ENCODE measurements around the gene THTPA. TPM values are rescaled to one million over a fixed set of nuclear protein-coding genes. Genes with fewer than 3 reads are reported as not detected.

Gene THTPA
- total RNA-seq, 1 experiment from 2014 or later: 12.3 TPM

DNA sequence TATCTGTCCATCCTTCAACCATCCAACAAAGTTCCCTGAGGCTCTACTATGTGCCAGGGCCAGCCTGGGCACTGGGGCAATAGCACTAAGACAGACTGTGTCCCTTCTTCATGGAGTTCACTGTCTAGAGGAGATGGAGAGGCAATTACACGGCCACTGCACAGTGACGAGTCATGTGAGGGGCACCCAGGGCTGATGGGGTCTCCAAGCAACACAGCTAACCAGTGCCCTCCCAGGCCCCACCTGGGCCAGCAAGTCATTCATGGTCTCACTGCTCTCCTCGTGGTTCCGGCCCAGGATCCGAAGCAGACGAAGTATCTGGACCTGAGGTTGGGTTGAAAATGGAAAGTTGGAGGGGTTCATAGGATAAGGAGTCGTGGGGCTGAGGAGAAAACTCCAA, 8.8 kb downstream of the THTPA start:
- BruUV-seq (replicated peaks): no TSS peak
- intact Hi-C loops (cut with micrococcal nuclease; ENCODE audit: unreplicated experiment): no loop called here
- ChIA-PET POLR2A (ENCODE audit: low non-redundant PET) (no interaction called here), CTCF (no interaction called here)
- peaks cover 4% of the 10 kb centered on the region for H3K36me3 ChIP-seq (ENCODE audit: insufficient read depth, low read length, poor library complexity, severe bottlenecking)
- TF ChIP-seq CTCF (conservative IDR thresholded peaks at IDR 0.05; ENCODE audit: low read depth, low read length) (no peak), EZH2 (IDR thresholded peaks at IDR 0.05; ENCODE audit: borderline replicate concordance, low read depth, low read length, poor library complexity, severe bottlenecking) (no peak)
- no peak overlapping the region for H3K27ac ChIP-seq (ENCODE audit: low read depth, low read length, poor library complexity, severe bottlenecking)
- no peak overlapping the region for H3K4me3 ChIP-seq (ENCODE audit: low read depth, low read length, poor library complexity, severe bottlenecking)
- H3K27me3 ChIP-seq (replicated peaks; ENCODE audit: insufficient read depth, low read depth, low read length, poor library complexity): no peaks in the 10 kb centered on the region
- peaks cover 14% of the 10 kb centered on the region for H3K4me1 ChIP-seq (ENCODE audit: insufficient read depth, low read length, poor library complexity, severe bottlenecking)
- DNase-seq (ENCODE audit: low spot score): no peak
- H3K9me3 ChIP-seq (ENCODE audit: low read depth, low read length, poor library complexity, severe bottlenecking): no peaks in the 10 kb centered on the region

- no peak for TF ChIP-seq CTCF (conservative IDR thresholded peaks at IDR 0.05; ENCODE audit: low read depth, low read length)
- TF ChIP-seq EZH2 (IDR thresholded peaks at IDR 0.05; ENCODE audit: borderline replicate concordance, low read depth, low read length, poor library complexity, severe bottlenecking): no peak
- H3K4me3 ChIP-seq (ENCODE audit: low read depth, low read length, poor library complexity, severe bottlenecking): no peak overlapping the region
- no peak for DNase-seq (ENCODE audit: low spot score)
- H3K4me1 ChIP-seq (ENCODE audit: insufficient read depth, low read length, poor library complexity, severe bottlenecking): peaks cover 14% of the 10 kb centered on the region
- no peaks in the 10 kb centered on the region for H3K27me3 ChIP-seq (replicated peaks; ENCODE audit: insufficient read depth, low read depth, low read length, poor library complexity)
- ChIA-PET CTCF (no interaction called here), POLR2A (ENCODE audit: low non-redundant PET) (no interaction called here)
- H3K27ac ChIP-seq (ENCODE audit: low read depth, low read length, poor library complexity, severe bottlenecking): no peak overlapping the region
- H3K9me3 ChIP-seq (ENCODE audit: low read depth, low read length, poor library complexity, severe bottlenecking): no peaks in the 10 kb centered on the region
- no peaks in the 10 kb centered on the region for H3K36me3 ChIP-seq (ENCODE audit: insufficient read depth, low read length, poor library complexity, severe bottlenecking)
- no TSS peak for BruUV-seq (replicated peaks)
- intact Hi-C loops (cut with micrococcal nuclease; ENCODE audit: unreplicated experiment): no loop called here
These were observed 9.6 kb downstream of the THTPA start for GRCh38 chr14:23565626-23566025.

GRCh38 chr14:23566112-23566777, 10.2 kb downstream of the THTPA start:
- Histone ChIP-seq H3K9me3 (ENCODE audit: low read depth, low read length, poor library complexity, severe bottlenecking) (no peaks in the 10 kb centered on the region), H3K27me3 (replicated peaks; ENCODE audit: insufficient read depth, low read depth, low read length, poor library complexity) (no peaks in the 10 kb centered on the region), H3K27ac (ENCODE audit: low read depth, low read length, poor library complexity, severe bottlenecking) (no peak overlapping the region), H3K4me1 (ENCODE audit: insufficient read depth, low read length, poor library complexity, severe bottlenecking) (peaks cover 14% of the 10 kb centered on the region), H3K36me3 (ENCODE audit: insufficient read depth, low read length, poor library complexity, severe bottlenecking) (no peaks in the 10 kb centered on the region), H3K4me3 (ENCODE audit: low read depth, low read length, poor library complexity, severe bottlenecking) (peak overlapping the region; percentile 59)
- DNase-seq (ENCODE audit: low spot score): no peak
- BruUV-seq (replicated peaks): no TSS peak
- no peak for TF ChIP-seq EZH2 (IDR thresholded peaks at IDR 0.05; ENCODE audit: borderline replicate concordance, low read depth, low read length, poor library complexity, severe bottlenecking)
- POLR2A ChIA-PET (ENCODE audit: low non-redundant PET): no interaction called here
- intact Hi-C loops (cut with micrococcal nuclease; ENCODE audit: unreplicated experiment): no loop called here
- CTCF ChIA-PET: no interaction called here

DNA sequence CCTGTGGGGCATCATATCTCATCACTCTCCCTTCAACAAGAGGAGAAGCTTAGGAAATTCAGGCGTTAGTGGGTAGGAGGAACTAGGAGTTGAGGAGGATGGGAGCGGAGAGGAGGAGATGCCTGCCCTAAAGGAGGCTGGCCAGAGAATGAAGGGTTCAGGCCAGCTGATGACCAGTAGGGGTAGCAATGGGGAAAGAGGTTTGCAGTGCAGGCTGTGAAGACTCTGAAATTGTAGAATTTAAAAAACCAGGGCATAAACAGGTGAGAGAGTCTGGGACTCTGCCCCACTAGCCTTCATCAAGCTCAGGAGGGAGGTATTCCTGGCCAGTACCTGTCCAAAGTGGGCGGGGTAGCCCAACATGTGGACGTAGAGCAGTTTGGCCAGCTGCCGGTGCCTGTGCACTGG, 10.7 kb downstream of the THTPA start:
- TF ChIP-seq CTCF (conservative IDR thresholded peaks at IDR 0.05; ENCODE audit: low read depth, low read length) (no peak), EZH2 (IDR thresholded peaks at IDR 0.05; ENCODE audit: borderline replicate concordance, low read depth, low read length, poor library complexity, severe bottlenecking) (no peak)
- DNase-seq (ENCODE audit: low spot score): no peak
- Histone ChIP-seq H3K9me3 (ENCODE audit: low read depth, low read length, poor library complexity, severe bottlenecking) (no peaks in the 10 kb centered on the region), H3K4me1 (ENCODE audit: insufficient read depth, low read length, poor library complexity, severe bottlenecking) (peaks cover 14% of the 10 kb centered on the region), H3K27me3 (replicated peaks; ENCODE audit: insufficient read depth, low read depth, low read length, poor library complexity) (no peaks in the 10 kb centered on the region), H3K36me3 (ENCODE audit: insufficient read depth, low read length, poor library complexity, severe bottlenecking) (no peaks in the 10 kb centered on the region), H3K27ac (ENCODE audit: low read depth, low read length, poor library complexity, severe bottlenecking) (peak overlapping the region; percentile 60), H3K4me3 (ENCODE audit: low read depth, low read length, poor library complexity, severe bottlenecking) (peak overlapping the region; percentile 59)
- ChIA-PET CTCF (interaction anchor here (0.6 kb wide), 1 partner anchor 344 kb away, joined by 3 read pairs; no protein-coding TSS in a partner anchor), POLR2A (ENCODE audit: low non-redundant PET) (no interaction called here)
- intact Hi-C loops (cut with micrococcal nuclease; ENCODE audit: unreplicated experiment): no loop called here
- no TSS peak for BruUV-seq (replicated peaks)
